ENCODE measurements around the gene LATS1. TPM values are rescaled to one million over a fixed set of nuclear protein-coding genes. Genes with fewer than 3 reads are reported as not detected.
"Not testable (repeated sequence)": the region's sequence is repeated elsewhere in the genome, so short reads cannot be mapped to it uniquely, and the experiment has no call there.

Gene LATS1
- total RNA-seq, 1 experiment from 2014 or later = 25.1 TPM

DNA sequence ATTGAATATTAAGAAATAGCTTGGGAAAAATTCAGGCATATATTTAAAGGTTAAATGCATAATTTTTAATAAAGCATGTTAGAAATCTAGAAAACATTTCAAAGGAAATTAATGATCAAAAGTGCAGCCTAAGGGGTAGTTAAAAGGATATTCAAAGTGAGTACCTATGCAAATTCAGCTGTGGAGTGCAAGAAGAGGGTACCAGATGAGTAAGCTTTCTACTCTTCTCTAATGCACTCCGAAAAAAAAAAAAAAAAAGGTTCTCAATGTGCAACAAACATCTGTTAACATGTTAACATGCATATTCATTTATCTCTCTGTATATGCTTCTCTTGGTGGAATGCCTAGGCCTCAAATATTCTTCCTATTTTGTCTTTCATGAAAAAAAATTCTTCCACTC lies 37.4 kb downstream of the LATS1 start:
- no peak overlapping the region for H2BK12ac ChIP-seq (ENCODE audit: insufficient read length, low read depth, low read length)
- no peak overlapping the region for H3K23ac ChIP-seq (ENCODE audit: insufficient read length, low read depth, low read length)
- H2AK5ac ChIP-seq (ENCODE audit: insufficient read length, low read length) = no peak overlapping the region
- TF ChIP-seq, protein P1, sequence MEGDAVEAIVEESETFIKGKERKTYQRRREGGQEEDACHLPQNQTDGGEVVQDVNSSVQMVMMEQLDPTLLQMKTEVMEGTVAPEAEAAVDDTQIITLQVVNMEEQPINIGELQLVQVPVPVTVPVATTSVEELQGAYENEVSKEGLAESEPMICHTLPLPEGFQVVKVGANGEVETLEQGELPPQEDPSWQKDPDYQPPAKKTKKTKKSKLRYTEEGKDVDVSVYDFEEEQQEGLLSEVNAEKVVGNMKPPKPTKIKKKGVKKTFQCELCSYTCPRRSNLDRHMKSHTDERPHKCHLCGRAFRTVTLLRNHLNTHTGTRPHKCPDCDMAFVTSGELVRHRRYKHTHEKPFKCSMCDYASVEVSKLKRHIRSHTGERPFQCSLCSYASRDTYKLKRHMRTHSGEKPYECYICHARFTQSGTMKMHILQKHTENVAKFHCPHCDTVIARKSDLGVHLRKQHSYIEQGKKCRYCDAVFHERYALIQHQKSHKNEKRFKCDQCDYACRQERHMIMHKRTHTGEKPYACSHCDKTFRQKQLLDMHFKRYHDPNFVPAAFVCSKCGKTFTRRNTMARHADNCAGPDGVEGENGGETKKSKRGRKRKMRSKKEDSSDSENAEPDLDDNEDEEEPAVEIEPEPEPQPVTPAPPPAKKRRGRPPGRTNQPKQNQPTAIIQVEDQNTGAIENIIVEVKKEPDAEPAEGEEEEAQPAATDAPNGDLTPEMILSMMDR (conservative IDR thresholded peaks at IDR 0.05) = no peak
- WGBS (ENCODE audit: extremely low coverage, insufficient read length, low lambda C conversion rate) = no CpG with 5 or more reads among the region's 1 CpG
- no peak overlapping the region for H2AFZ ChIP-seq (ENCODE audit: low read length)
- no peak overlapping the region for H2BK5ac ChIP-seq (ENCODE audit: insufficient read length, low read length)
- Mint-ChIP-seq H3K9me3 (no peaks in the 10 kb centered on the region), H3K27me3 (ENCODE audit: low read depth) (no peaks in the 10 kb centered on the region), H3K27ac (peak overlapping the region in 2 of 3 experiments; percentile 5; a peak in 2 of 7 replicates), H3K4me1 (no peaks in the 10 kb centered on the region), H3K4me3 (no peak overlapping the region), H3K36me3 (ENCODE audit: insufficient read depth in 1 of 3, low read depth in 3 of 3) (peaks cover 12 to 49% (median 41%) of the 10 kb centered on the region in 3 experiments; a peak in 6 of 7 replicates)
- H3K9me3 ChIP-seq (ENCODE audit: control insufficient read depth, low read depth, low read length) = no peaks in the 10 kb centered on the region
- H3K4ac ChIP-seq (ENCODE audit: low read depth, low read length) = no peak overlapping the region
- H3K4me2 ChIP-seq (ENCODE audit: insufficient read depth, insufficient read length, low read length) = no peak overlapping the region
- H2BK120ac ChIP-seq (ENCODE audit: low read depth, low read length, poor library complexity, severe bottlenecking) = no peak overlapping the region
- H4K5ac ChIP-seq (ENCODE audit: insufficient read length, low read depth, low read length) = no peak overlapping the region
- no peak overlapping the region for H4K8ac ChIP-seq (replicated peaks; ENCODE audit: insufficient read length, low read depth, low read length)
- H3K56ac ChIP-seq (ENCODE audit: insufficient read length, low read depth, low read length) = no peak overlapping the region
- no peaks in the 10 kb centered on the region for H3K23me2 ChIP-seq (ENCODE audit: insufficient read length, low read depth, low read length, poor library complexity, severe bottlenecking)
- H2BK15ac ChIP-seq (ENCODE audit: low read depth, low read length) = no peak overlapping the region
- H3T11ph ChIP-seq (ENCODE audit: low read length) = no peak overlapping the region
- H3K79me1 ChIP-seq (ENCODE audit: insufficient read depth, low read depth, low read length, poor library complexity, severe bottlenecking) = no peaks in the 10 kb centered on the region
- no peaks in the 10 kb centered on the region for H3K79me2 ChIP-seq (ENCODE audit: insufficient read depth, low read length)
- H3K4me1 ChIP-seq (ENCODE audit: insufficient read depth, low read length) = no peaks in the 10 kb centered on the region
- H4K91ac ChIP-seq (ENCODE audit: insufficient read length, low read depth, low read length) = no peak overlapping the region
- no peak overlapping the region for H3K9ac ChIP-seq (ENCODE audit: extremely low read depth, insufficient read length, low read length)
- H2BK20ac ChIP-seq (ENCODE audit: low read depth, low read length, poor library complexity, severe bottlenecking) = no peak overlapping the region
- H3K18ac ChIP-seq (ENCODE audit: insufficient read length, low read depth, low read length) = no peak overlapping the region
- H4K20me1 ChIP-seq (ENCODE audit: control insufficient read depth, insufficient read depth, insufficient read length) = no peaks in the 10 kb centered on the region
- DNase-seq = no peak
- H3K27ac ChIP-seq (ENCODE audit: insufficient read length, low read depth, low read length) = no peak overlapping the region
- H3K14ac ChIP-seq (ENCODE audit: insufficient read depth, low read length) = no peak overlapping the region
- no peaks in the 10 kb centered on the region for H3K27me3 ChIP-seq (ENCODE audit: insufficient read depth, low read length)

DNA sequence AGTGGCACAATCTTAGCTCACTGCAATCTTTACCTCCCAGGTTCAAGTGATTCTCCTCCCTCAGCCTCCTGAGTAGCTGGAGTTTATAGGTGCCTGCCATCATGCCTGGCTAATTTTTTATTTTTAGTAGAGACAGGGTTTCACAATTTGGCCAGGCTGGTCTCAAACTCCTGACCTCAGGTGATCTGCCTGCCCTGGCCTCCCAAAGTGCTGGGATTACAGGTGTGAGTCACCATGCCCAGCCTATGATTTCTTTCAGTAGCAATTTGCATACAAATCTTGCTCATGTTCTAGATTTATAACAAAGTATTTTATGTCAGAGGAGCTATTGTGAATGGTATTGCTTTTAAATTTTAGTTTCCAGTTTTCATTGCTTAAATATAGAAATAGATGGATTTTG lies 45.6 kb downstream of the LATS1 start:
- H3K79me1 ChIP-seq (ENCODE audit: insufficient read depth, low read depth, low read length, poor library complexity, severe bottlenecking); H2BK15ac ChIP-seq (ENCODE audit: low read depth, low read length); H2BK5ac ChIP-seq (ENCODE audit: insufficient read length, low read length); H3K27me3 ChIP-seq (ENCODE audit: insufficient read depth, low read length); H3K18ac ChIP-seq (ENCODE audit: insufficient read length, low read depth, low read length); H3K23ac ChIP-seq (ENCODE audit: insufficient read length, low read depth, low read length); H4K20me1 ChIP-seq (ENCODE audit: control insufficient read depth, insufficient read depth, insufficient read length); H4K91ac ChIP-seq (ENCODE audit: insufficient read length, low read depth, low read length); H3K4ac ChIP-seq (ENCODE audit: low read depth, low read length); H4K5ac ChIP-seq (ENCODE audit: insufficient read length, low read depth, low read length); H2AFZ ChIP-seq (ENCODE audit: low read length); H3K4me1 ChIP-seq (ENCODE audit: insufficient read depth, low read length); H3K4me3 Mint-ChIP-seq; H3T11ph ChIP-seq (ENCODE audit: low read length); H4K8ac ChIP-seq (replicated peaks; ENCODE audit: insufficient read length, low read depth, low read length); H3K27ac Mint-ChIP-seq; H3K14ac ChIP-seq (ENCODE audit: insufficient read depth, low read length); H3K9ac ChIP-seq (ENCODE audit: extremely low read depth, insufficient read length, low read length); H3K23me2 ChIP-seq (ENCODE audit: insufficient read length, low read depth, low read length, poor library complexity, severe bottlenecking); H3K56ac ChIP-seq (ENCODE audit: insufficient read length, low read depth, low read length); DNase-seq; H2AK5ac ChIP-seq (ENCODE audit: insufficient read length, low read length); H2BK20ac ChIP-seq (ENCODE audit: low read depth, low read length, poor library complexity, severe bottlenecking); H3K4me1 Mint-ChIP-seq; H3K9me3 ChIP-seq (ENCODE audit: control insufficient read depth, low read depth, low read length); H3K27ac ChIP-seq (ENCODE audit: insufficient read length, low read depth, low read length); H3K27me3 Mint-ChIP-seq (ENCODE audit: low read depth); H3K4me2 ChIP-seq (ENCODE audit: insufficient read depth, insufficient read length, low read length); H2BK12ac ChIP-seq (ENCODE audit: insufficient read length, low read depth, low read length); H3K9me3 Mint-ChIP-seq; H2BK120ac ChIP-seq (ENCODE audit: low read depth, low read length, poor library complexity, severe bottlenecking); H3K79me2 ChIP-seq (ENCODE audit: insufficient read depth, low read length): not testable (repeated sequence)
- peaks cover 28 to 82% (median 76%) of the 10 kb centered on the region in 3 experiments for H3K36me3 Mint-ChIP-seq (ENCODE audit: insufficient read depth in 1 of 3, low read depth in 3 of 3)
